ENCODE results near the gene MLST8. TPM values are rescaled to one million over a fixed set of nuclear protein-coding genes. Genes with fewer than 3 reads are reported as not detected.

MLST8 gene
- total RNA-seq, 1 experiment from 2014 or later, result 58.7 TPM

GRCh38 chr16:2187212-2187611 lies 18.0 kb upstream of the MLST8 start:
- Histone ChIP-seq H3K9me3 (ENCODE audit: control insufficient read depth in 1 of 2, insufficient read depth in 1 of 2, low read depth in 1 of 2, low read length in 2 of 2) (no peaks in the 10 kb centered on the region), H3K27me3 (ENCODE audit: insufficient read depth, low read length) (no peaks in the 10 kb centered on the region), H2AFZ (ENCODE audit: low read depth, low read length, poor library complexity, severe bottlenecking) (no peak overlapping the region), H3K36me3 (ENCODE audit: control insufficient read depth in 1 of 2, insufficient read depth in 2 of 2, low read length in 2 of 2) (no peaks in the 10 kb centered on the region), H3K27ac (ENCODE audit: low read depth, low read length) (no peak overlapping the region), H3K4me2 (ENCODE audit: low read length) (no peak overlapping the region), H3K4me3 (replicated peaks in 1 of 2; ENCODE audit: low read depth in 1 of 2, low read length in 2 of 2) (no peak overlapping the region), H3K79me2 (ENCODE audit: insufficient read depth, low read length) (no peaks in the 10 kb centered on the region), H3K4me1 (ENCODE audit: control insufficient read depth in 1 of 2, insufficient read depth in 2 of 2, low read length in 2 of 2) (no peaks in the 10 kb centered on the region), H3K9me2 (ENCODE audit: insufficient read depth) (no peaks in the 10 kb centered on the region), H4K20me1 (ENCODE audit: insufficient read depth) (no peaks in the 10 kb centered on the region), H3K9ac (ENCODE audit: low read length) (no peak overlapping the region)
- no peak for TF ChIP-seq YY1 (IDR thresholded peaks at IDR 0.05; ENCODE audit: extremely low read depth, insufficient replicate concordance, low read depth, low read length)
- RAD21 ChIA-PET (ENCODE audit: low non-redundant PET in 1 of 2, low total read pairs in 2 of 2, uncharacterized antibody in 2 of 2, unreplicated experiment in 2 of 2), result no interaction called here
- CTCF ChIA-PET, result no interaction called here
- ATAC-seq (no peak), DNase-seq (ENCODE audit: low read depth, low spot score) (no peak)
- intact Hi-C loops (cut with micrococcal nuclease), result no loop called here
- no TSS peak for BruUV-seq (replicated peaks)
- POLR2A ChIA-PET, result no interaction called here

- Histone ChIP-seq H3K27ac (ENCODE audit: low read depth, low read length) (no peak overlapping the region), H3K36me3 (ENCODE audit: control insufficient read depth in 1 of 2, insufficient read depth in 2 of 2, low read length in 2 of 2) (no peaks in the 10 kb centered on the region), H2AFZ (ENCODE audit: low read depth, low read length, poor library complexity, severe bottlenecking) (no peak overlapping the region), H3K9ac (ENCODE audit: low read length) (no peak overlapping the region), H3K27me3 (ENCODE audit: insufficient read depth, low read length) (no peaks in the 10 kb centered on the region), H4K20me1 (ENCODE audit: insufficient read depth) (no peaks in the 10 kb centered on the region), H3K79me2 (ENCODE audit: insufficient read depth, low read length) (no peaks in the 10 kb centered on the region), H3K4me3 (replicated peaks in 1 of 2; ENCODE audit: low read depth in 1 of 2, low read length in 2 of 2) (no peak overlapping the region), H3K4me2 (ENCODE audit: low read length) (no peak overlapping the region), H3K4me1 (ENCODE audit: control insufficient read depth in 1 of 2, insufficient read depth in 2 of 2, low read length in 2 of 2) (no peaks in the 10 kb centered on the region), H3K9me3 (ENCODE audit: control insufficient read depth in 1 of 2, insufficient read depth in 1 of 2, low read depth in 1 of 2, low read length in 2 of 2) (no peaks in the 10 kb centered on the region), H3K9me2 (ENCODE audit: insufficient read depth) (no peaks in the 10 kb centered on the region)
- CTCF ChIA-PET, result no interaction called here
- no peak for DNase-seq (ENCODE audit: low read depth, low spot score)
- no peak for TF ChIP-seq POLR2A (IDR thresholded peaks at IDR 0.05; ENCODE audit: borderline replicate concordance, extremely low read depth, insufficient read depth, insufficient read length)
- no peak for TF ChIP-seq YY1 (IDR thresholded peaks at IDR 0.05; ENCODE audit: extremely low read depth, insufficient replicate concordance, low read depth, low read length)
- TF ChIP-seq CBX3 (IDR thresholded peaks at IDR 0.05; ENCODE audit: low read depth), result no peak
- ATAC-seq, result no peak
- POLR2A ChIA-PET, result no interaction called here
- RAD21 ChIA-PET (ENCODE audit: low non-redundant PET in 1 of 2, low total read pairs in 2 of 2, uncharacterized antibody in 2 of 2, unreplicated experiment in 2 of 2), result no interaction called here
- no TSS peak for BruUV-seq (replicated peaks)
- intact Hi-C loops (cut with micrococcal nuclease), result no loop called here
Observed at GRCh38 chr16:2188395-2188794, 16.9 kb upstream of the MLST8 start.
